Bronchial epithelial cell (primary cell): ENCODE results near the gene PLEKHA5. TPM values are rescaled to one million over a fixed set of nuclear protein-coding genes. Genes with fewer than 3 reads are reported as not detected.
"Not testable (repeated sequence)": the region's sequence is repeated elsewhere in the genome, so short reads cannot be mapped to it uniquely, and the experiment has no call there.

Experiments
- DNase-seq: peaks from one replicate; pipeline ENCODE4 v3.0.0-alpha.2; 2010; ENCODE audit warnings: low read depth
- FAIRE-seq: peaks from 2 replicates; lab custom pipeline; 2011; peaks lifted over from hg19 to GRCh38; lab: Jason Lieb, UNC
- H3K27me3 ChIP-seq: 2 replicates; pipeline ENCODE4 v1.5.1; 2011; ENCODE audit warnings: low read length; ENCODE audit not compliant: control insufficient read depth, insufficient read depth
- H3K36me3 ChIP-seq: 2 replicates; pipeline ENCODE4 v1.5.1; 2011; ENCODE audit warnings: low read length; ENCODE audit not compliant: control insufficient read depth, insufficient read depth
- H3K4me3 ChIP-seq: 2 replicates; pipeline ENCODE4 v1.5.1; 2011; ENCODE audit warnings: mild to moderate bottlenecking, low read depth, low read length, control low read depth
- total RNA-seq: library from RNA; depleted of rRNA; stranded (reverse); fragments of >200 nt; gene quantifications from 2 replicates; pipeline ENCODE4 v1.2.1, GENCODE V29; 2014
- TF ChIP-seq, protein P1 (sequence below): IDR thresholded peaks from 2 replicates; pipeline ENCODE4 v1.5.1; 2011; ENCODE audit warnings: mild to moderate bottlenecking, moderate library complexity, low read length, control low read depth, inconsistent platforms; ENCODE audit not compliant: insufficient read depth, severe bottlenecking

Gene PLEKHA5
- total RNA-seq, 1 donor from 2014 or later = 24.0 TPM

DNA sequence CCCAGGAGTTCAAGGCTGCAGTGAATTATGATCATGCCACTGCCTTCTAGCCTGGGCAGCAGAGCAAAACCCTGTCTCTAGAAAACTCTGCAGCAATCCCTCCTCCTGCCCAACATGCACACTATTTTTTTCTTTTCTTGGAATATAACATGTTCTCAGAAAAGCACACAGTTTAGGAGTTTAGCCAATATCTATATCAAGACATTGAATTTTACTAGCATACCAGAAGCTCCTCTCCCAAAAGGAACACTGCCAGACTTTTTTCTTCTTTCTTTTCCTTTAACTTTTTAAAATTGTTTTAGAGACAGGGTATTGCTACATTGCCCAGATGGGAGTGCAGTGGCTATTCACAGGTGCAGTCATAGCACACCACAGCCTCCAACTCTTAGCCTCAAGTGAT is 202.7 kb downstream of the PLEKHA5 start:
- DNase-seq (no peak), FAIRE-seq (no peak)
- TF ChIP-seq, protein P1, sequence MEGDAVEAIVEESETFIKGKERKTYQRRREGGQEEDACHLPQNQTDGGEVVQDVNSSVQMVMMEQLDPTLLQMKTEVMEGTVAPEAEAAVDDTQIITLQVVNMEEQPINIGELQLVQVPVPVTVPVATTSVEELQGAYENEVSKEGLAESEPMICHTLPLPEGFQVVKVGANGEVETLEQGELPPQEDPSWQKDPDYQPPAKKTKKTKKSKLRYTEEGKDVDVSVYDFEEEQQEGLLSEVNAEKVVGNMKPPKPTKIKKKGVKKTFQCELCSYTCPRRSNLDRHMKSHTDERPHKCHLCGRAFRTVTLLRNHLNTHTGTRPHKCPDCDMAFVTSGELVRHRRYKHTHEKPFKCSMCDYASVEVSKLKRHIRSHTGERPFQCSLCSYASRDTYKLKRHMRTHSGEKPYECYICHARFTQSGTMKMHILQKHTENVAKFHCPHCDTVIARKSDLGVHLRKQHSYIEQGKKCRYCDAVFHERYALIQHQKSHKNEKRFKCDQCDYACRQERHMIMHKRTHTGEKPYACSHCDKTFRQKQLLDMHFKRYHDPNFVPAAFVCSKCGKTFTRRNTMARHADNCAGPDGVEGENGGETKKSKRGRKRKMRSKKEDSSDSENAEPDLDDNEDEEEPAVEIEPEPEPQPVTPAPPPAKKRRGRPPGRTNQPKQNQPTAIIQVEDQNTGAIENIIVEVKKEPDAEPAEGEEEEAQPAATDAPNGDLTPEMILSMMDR = no peak
- H3K4me3 ChIP-seq = no peak overlapping the region
- H3K27me3 ChIP-seq = no peaks in the 10 kb centered on the region
- peaks cover 1% of the 10 kb centered on the region for H3K36me3 ChIP-seq

DNA sequence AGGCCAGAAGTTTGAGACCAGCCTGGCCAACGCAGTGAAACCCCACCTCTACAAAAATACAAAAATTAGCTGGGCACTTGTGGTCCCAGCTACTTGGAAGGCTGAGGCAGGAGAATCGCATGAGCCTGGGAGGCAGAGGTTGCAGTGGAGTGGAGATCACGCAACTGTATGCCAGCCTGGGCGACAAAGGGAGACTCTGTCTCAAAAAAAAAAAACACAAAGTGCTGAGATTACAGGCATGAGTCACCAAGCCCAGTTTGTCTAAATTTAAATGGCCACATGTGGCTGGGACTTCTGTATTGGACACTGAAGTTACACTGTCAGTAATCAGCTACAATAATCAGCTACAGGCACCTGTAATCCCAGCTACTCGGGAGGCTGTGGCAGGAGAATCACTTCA is 208.9 kb downstream of the PLEKHA5 start:
- no peak for FAIRE-seq
- DNase-seq = no peak

DNA sequence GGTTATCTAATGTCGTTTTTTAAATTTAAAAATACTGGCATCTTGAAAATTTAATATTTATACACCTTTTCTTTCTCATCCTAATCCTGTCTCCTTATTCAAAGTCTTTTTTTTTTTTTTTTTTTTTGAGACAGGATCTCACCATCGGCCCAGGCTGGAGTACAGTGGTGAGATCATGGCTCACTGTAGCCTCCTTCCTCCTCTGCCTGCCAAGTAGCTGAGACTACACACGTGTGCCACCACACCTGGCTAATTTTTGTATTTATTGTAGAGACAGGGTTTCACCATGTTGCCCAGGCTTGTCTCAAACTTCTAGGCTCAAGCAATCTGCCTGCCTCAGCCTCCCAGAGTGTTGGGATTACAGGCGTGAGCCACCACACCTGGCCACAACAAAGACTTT is 221.3 kb downstream of the PLEKHA5 start:
- not testable (repeated sequence) for FAIRE-seq, H3K27me3 ChIP-seq, H3K36me3 ChIP-seq, H3K4me3 ChIP-seq
- peak; percentile 43 for DNase-seq

More for the DNA sequence above, 208.9 kb downstream of the PLEKHA5 start:
- Histone ChIP-seq H3K4me3 (no peak overlapping the region), H3K36me3 (peaks cover 3% of the 10 kb centered on the region), H3K27me3 (no peaks in the 10 kb centered on the region)
- TF ChIP-seq, protein P1 = no peak

DNA sequence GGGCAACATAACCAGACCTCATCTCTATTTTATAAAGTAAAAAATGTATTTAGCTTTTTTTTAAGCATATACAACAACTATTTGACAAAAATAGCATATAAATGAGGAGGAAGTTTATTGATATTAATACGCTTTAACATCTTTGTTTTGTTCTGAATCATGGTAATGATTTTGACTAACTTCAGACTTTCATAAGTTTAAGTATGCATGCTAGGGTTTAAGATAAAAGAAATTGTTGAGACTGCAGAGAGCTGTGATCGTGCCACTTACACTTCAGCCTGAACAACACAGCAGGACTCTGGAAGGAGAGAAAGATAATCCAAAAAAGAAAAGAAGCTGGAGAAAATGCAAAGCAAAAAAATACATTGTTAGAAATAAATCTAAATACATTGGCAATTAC is 221.8 kb downstream of the PLEKHA5 start:
- no peak for DNase-seq
- TF ChIP-seq, protein P1 = no peak
- H3K27me3 ChIP-seq = no peaks in the 10 kb centered on the region
- H3K36me3 ChIP-seq = peaks cover 6% of the 10 kb centered on the region
- FAIRE-seq = no peak
- no peak overlapping the region for H3K4me3 ChIP-seq

DNA sequence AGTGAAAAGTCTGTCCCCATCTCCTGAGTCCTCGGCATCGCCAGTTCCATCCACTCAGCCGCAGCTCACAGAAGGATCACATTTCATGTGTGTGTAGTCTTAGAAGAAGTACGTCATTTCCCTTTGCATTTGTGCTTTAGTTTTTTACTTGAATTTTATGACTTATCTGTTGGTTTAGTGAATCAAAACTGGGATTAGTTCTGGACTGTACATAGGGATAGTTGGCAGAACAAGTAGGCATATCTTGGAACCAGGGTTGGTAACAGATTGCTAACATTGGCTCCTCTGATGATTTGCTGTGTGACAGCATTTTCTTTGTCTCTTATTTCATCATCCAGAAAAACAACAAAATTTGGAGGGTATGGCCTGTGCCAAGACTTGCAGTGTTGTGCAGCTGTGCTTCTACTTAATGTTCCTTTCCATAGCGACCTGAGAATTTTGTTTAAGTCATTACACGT is 240.2 kb downstream of the PLEKHA5 start:
- DNase-seq (peak; percentile 85), FAIRE-seq (no peak)
- Histone ChIP-seq H3K36me3 (no peaks in the 10 kb centered on the region), H3K27me3 (no peaks in the 10 kb centered on the region), H3K4me3 (no peak overlapping the region)
- TF ChIP-seq, protein P1 = no peak

DNA sequence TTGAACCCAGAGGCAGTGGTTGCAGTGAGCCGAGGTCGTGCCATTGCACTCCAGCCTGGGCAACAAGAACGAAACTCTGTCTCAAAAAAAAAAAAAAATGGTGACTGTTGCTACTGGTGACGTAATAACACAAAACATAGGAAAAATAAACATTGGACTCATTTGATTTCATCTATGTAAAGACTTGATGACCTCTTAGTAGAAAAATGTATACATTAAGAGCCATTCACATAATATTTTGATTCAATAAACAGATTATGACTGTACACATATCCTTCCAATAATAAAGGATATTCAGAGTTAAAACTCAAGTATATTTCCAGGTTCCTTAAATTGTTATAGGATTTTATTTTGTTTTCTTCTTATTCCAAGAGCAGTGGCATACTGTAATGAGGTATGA is 244.1 kb downstream of the PLEKHA5 start:
- Histone ChIP-seq H3K4me3 (no peak overlapping the region), H3K36me3 (no peaks in the 10 kb centered on the region), H3K27me3 (no peaks in the 10 kb centered on the region)
- DNase-seq (peak; percentile 51), FAIRE-seq (no peak)
- TF ChIP-seq, protein P1 = no peak
